Parathyroid adenoma (tissue), 2 donors: Measurements from ENCODE around the gene HERC3.

Experiments used
- H2AFZ ChIP-seq: fragments of 300-600 bp; sonication (generic); one replicate; pipeline ENCODE4 v1.7.0; 2017; ENCODE audit warnings: antibody characterized with exemption, mild to moderate bottlenecking
- H3K27ac ChIP-seq: fragments of 300-600 bp; sonication (generic); one replicate; pipeline ENCODE4 v1.7.0; 2017
- H3K27me3 ChIP-seq: fragments of 300-600 bp; sonication (generic); one replicate; pipeline ENCODE4 v1.7.0; 2017; ENCODE audit warnings: low read length; ENCODE audit not compliant: control insufficient read depth, insufficient read depth
- H3K36me3 ChIP-seq: fragments of 300-600 bp; sonication (generic); one replicate; pipeline ENCODE4 v1.7.0; 2017; ENCODE audit warnings: low read length; ENCODE audit not compliant: control insufficient read depth, insufficient read depth
- H3K4me1 ChIP-seq: fragments of 300-600 bp; sonication (generic); one replicate; pipeline ENCODE4 v1.7.0; 2017; ENCODE audit warnings: control low read depth
- H3K4me2 ChIP-seq: fragments of 300-600 bp; sonication (generic); one replicate; pipeline ENCODE4 v1.7.0; 2017; ENCODE audit warnings: low read length
- H3K4me3 ChIP-seq: fragments of 300-600 bp; sonication (generic); one replicate; pipeline ENCODE4 v1.7.0; 2017; ENCODE audit warnings: low read depth, low read length
- H3K79me2 ChIP-seq: fragments of 300-600 bp; sonication (generic); one replicate; pipeline ENCODE4 v1.7.0; 2017; ENCODE audit warnings: control low read depth
- H3K9ac ChIP-seq: fragments of 300-600 bp; sonication (generic); one replicate; pipeline ENCODE4 v1.7.0; 2017; ENCODE audit warnings: mild to moderate bottlenecking
- H3K9me3 ChIP-seq: fragments of 300-600 bp; sonication (generic); one replicate; pipeline ENCODE4 v1.7.0; 2017; ENCODE audit warnings: low read length; ENCODE audit not compliant: control insufficient read depth
- CTCF ChIP-seq: fragments of 300-600 bp; sonication (generic); IDR thresholded peaks from one replicate; pipeline ENCODE4 v1.7.0; 2017; ENCODE audit warnings: antibody characterized with exemption, mild to moderate bottlenecking
- donor health status: primary hyperparathyroidism.

The HERC3 gene

GRCh38 chr4:88600176-88600838 is 8.0 kb downstream of the HERC3 start:
- H3K4me3 ChIP-seq = peak overlapping the region; percentile 15
- H3K36me3 ChIP-seq = no peaks in the 10 kb centered on the region
- no peaks in the 10 kb centered on the region for H3K9me3 ChIP-seq
- H3K27ac ChIP-seq = peak overlapping the region; percentile 43
- no peak for TF ChIP-seq CTCF
- H3K79me2 ChIP-seq = peaks cover 8% of the 10 kb centered on the region
- H3K9ac ChIP-seq = no peak overlapping the region
- H3K4me2 ChIP-seq = peak overlapping the region; percentile 24
- no peaks in the 10 kb centered on the region for H3K27me3 ChIP-seq
- H2AFZ ChIP-seq = no peak overlapping the region
- H3K4me1 ChIP-seq = peaks cover 12% of the 10 kb centered on the region

- Histone ChIP-seq H3K4me2 (no peak overlapping the region), H2AFZ (no peak overlapping the region), H3K4me1 (no peaks in the 10 kb centered on the region), H3K9ac (no peak overlapping the region), H3K36me3 (no peaks in the 10 kb centered on the region), H3K9me3 (no peaks in the 10 kb centered on the region), H3K27me3 (no peaks in the 10 kb centered on the region), H3K4me3 (no peak overlapping the region), H3K27ac (no peak overlapping the region), H3K79me2 (peaks cover 16% of the 10 kb centered on the region)
- TF ChIP-seq CTCF = no peak
Observed at GRCh38 chr4:88604978-88605678, 12.8 kb downstream of the HERC3 start.

GRCh38 chr4:88605736-88606135 is 13.5 kb downstream of the HERC3 start:
- Histone ChIP-seq H3K27ac (no peak overlapping the region), H3K4me1 (no peaks in the 10 kb centered on the region), H3K9ac (no peak overlapping the region), H3K4me3 (no peak overlapping the region), H3K36me3 (no peaks in the 10 kb centered on the region), H3K4me2 (no peak overlapping the region), H3K9me3 (no peaks in the 10 kb centered on the region), H3K79me2 (peaks cover 16% of the 10 kb centered on the region), H3K27me3 (no peaks in the 10 kb centered on the region), H2AFZ (no peak overlapping the region)
- no peak for TF ChIP-seq CTCF

- H3K4me2 ChIP-seq = no peak overlapping the region
- no peaks in the 10 kb centered on the region for H3K36me3 ChIP-seq
- H3K9me3 ChIP-seq = no peaks in the 10 kb centered on the region
- H3K27ac ChIP-seq = no peak overlapping the region
- H3K27me3 ChIP-seq = no peaks in the 10 kb centered on the region
- H3K4me3 ChIP-seq = no peak overlapping the region
- H3K79me2 ChIP-seq = peaks cover 16% of the 10 kb centered on the region
- no peak for TF ChIP-seq CTCF
- H3K9ac ChIP-seq = no peak overlapping the region
- H2AFZ ChIP-seq = no peak overlapping the region
- peaks cover 1% of the 10 kb centered on the region for H3K4me1 ChIP-seq
Observed at GRCh38 chr4:88606832-88607231, 14.6 kb downstream of the HERC3 start.
